Stomach (tissue), 4 donors: ENCODE results near the gene CST9L.

Source experiments
- CTCF ChIP-seq, 7 experiments: fragments of 450-650 bp in 4 of 7; fragments of 200-600 bp in 3 of 7; sonication (generic) in 3 of 7; IDR thresholded peaks; one replicate each; pipeline ENCODE4 v1.5.1; 2016 to 2019; ENCODE audit warnings: antibody characterized with exemption in 7 of 7, control low read depth in 2 of 7, mild to moderate bottlenecking in 1 of 7
- POLR2A ChIP-seq, 4 donors: fragments of 450-650 bp; IDR thresholded peaks; one replicate each; pipeline ENCODE4 v1.6.1; 2016; ENCODE audit warnings: antibody characterized with exemption in 4 of 4, control low read depth in 2 of 4, mild to moderate bottlenecking in 1 of 4, moderate library complexity in 1 of 4
- POLR2AphosphoS5 ChIP-seq, 3 donors: sonication (generic); formaldehyde crosslinking; IDR thresholded peaks; one replicate each; pipeline ENCODE4 v1.6.1; 2016; ENCODE audit warnings: antibody characterized with exemption in 3 of 3

- TF ChIP-seq POLR2AphosphoS5 (IDR thresholded peaks at IDR 0.05), result no peak
- no peak for TF ChIP-seq CTCF (IDR thresholded peaks at IDR 0.05)
- no peak for TF ChIP-seq POLR2A (IDR thresholded peaks at IDR 0.05)
Measured at GRCh38 chr20:23603321-23603720, 35.0 kb upstream of the CST9L start.
